ENCODE measurements around the gene GTF3C1. TPM values are rescaled to one million over a fixed set of nuclear protein-coding genes. Genes with fewer than 3 reads are reported as not detected.
"Not testable (repeated sequence)": the region's sequence is repeated elsewhere in the genome, so short reads cannot be mapped to it uniquely, and the experiment has no call there.

Gene GTF3C1
- total RNA-seq, 2 donors from 2014 or later, result 39.8 to 47.7 TPM

- intact Hi-C loops (cut with DNase I), result no loop called here
- DNase-seq (ENCODE audit: low spot score), result no peak
Observed at GRCh38 chr16:27571433-27572326, 22.0 kb upstream of the GTF3C1 start.

- intact Hi-C loops (cut with DNase I); DNase-seq (ENCODE audit: low spot score): not testable (repeated sequence)
Observed at GRCh38 chr16:27570986-27571385, 21.3 kb upstream of the GTF3C1 start.

GRCh38 chr16:27568077-27568476 is 18.4 kb upstream of the GTF3C1 start:
- intact Hi-C loops (cut with DNase I), result no loop called here
- DNase-seq (ENCODE audit: low spot score), result no peak

- intact Hi-C loops (cut with DNase I), result no loop called here
- no peak for DNase-seq (ENCODE audit: low spot score)
Observed at GRCh38 chr16:27566417-27566816, 16.7 kb upstream of the GTF3C1 start.

- intact Hi-C loops (cut with DNase I), result no loop called here
- no peak for DNase-seq (ENCODE audit: low spot score)
Observed at GRCh38 chr16:27564224-27564623, 14.5 kb upstream of the GTF3C1 start.

GRCh38 chr16:27561216-27561615 is 11.5 kb upstream of the GTF3C1 start:
- intact Hi-C loops (cut with DNase I), result no loop called here
- no peak for DNase-seq (ENCODE audit: low spot score)

GRCh38 chr16:27558932-27559331 is 9.2 kb upstream of the GTF3C1 start:
- intact Hi-C loops (cut with DNase I), result no loop called here
- DNase-seq (ENCODE audit: low spot score), result no peak

- DNase-seq (ENCODE audit: low spot score), result no peak
- intact Hi-C loops (cut with DNase I), result no loop called here
Observed at GRCh38 chr16:27558434-27558833, 8.7 kb upstream of the GTF3C1 start.

- DNase-seq (ENCODE audit: low spot score), result no peak
- intact Hi-C loops (cut with DNase I), result no loop called here
Observed at GRCh38 chr16:27556471-27556870, 6.8 kb upstream of the GTF3C1 start.

GRCh38 chr16:27551036-27551435 is 1.3 kb upstream of the GTF3C1 start:
- peak; percentile 1 for DNase-seq (ENCODE audit: low spot score)
- intact Hi-C loops (cut with DNase I), result no loop called here

- no peak for DNase-seq (ENCODE audit: low spot score)
- intact Hi-C loops (cut with DNase I), result no loop called here
Observed at GRCh38 chr16:27550582-27550920, 838 bp upstream of the GTF3C1 start.

GRCh38 chr16:27549464-27549745 is 308 bp downstream of the GTF3C1 start:
- intact Hi-C loops (cut with DNase I), result no loop called here
- DNase-seq (ENCODE audit: low spot score), result no peak

GRCh38 chr16:27547851-27548250 is 1.9 kb downstream of the GTF3C1 start:
- intact Hi-C loops (cut with DNase I), result no loop called here
- no peak for DNase-seq (ENCODE audit: low spot score)

GRCh38 chr16:27547134-27547533 is 2.6 kb downstream of the GTF3C1 start:
- DNase-seq (ENCODE audit: low spot score), result no peak
- intact Hi-C loops (cut with DNase I), result no loop called here

- DNase-seq (ENCODE audit: low spot score), result no peak
- intact Hi-C loops (cut with DNase I), result no loop called here
Observed at GRCh38 chr16:27544671-27545070, 5.0 kb downstream of the GTF3C1 start.

- no peak for DNase-seq (ENCODE audit: low spot score)
- intact Hi-C loops (cut with DNase I), result no loop called here
Observed at GRCh38 chr16:27543801-27544200, 5.9 kb downstream of the GTF3C1 start.

- intact Hi-C loops (cut with DNase I), result no loop called here
- DNase-seq (ENCODE audit: low spot score), result no peak
Observed at GRCh38 chr16:27539636-27540035, 10.1 kb downstream of the GTF3C1 start.

- no peak for DNase-seq (ENCODE audit: low spot score)
- intact Hi-C loops (cut with DNase I), result no loop called here
Observed at GRCh38 chr16:27539120-27539519, 10.6 kb downstream of the GTF3C1 start.

GRCh38 chr16:27538528-27538927 is 11.2 kb downstream of the GTF3C1 start:
- no peak for DNase-seq (ENCODE audit: low spot score)
- intact Hi-C loops (cut with DNase I), result no loop called here

GRCh38 chr16:27534256-27534655 is 15.5 kb downstream of the GTF3C1 start:
- intact Hi-C loops (cut with DNase I), result no loop called here
- DNase-seq (ENCODE audit: low spot score), result no peak

All from posterior vena cava (tissue), 2 donors.